ENCODE results near the gene KIF26B. TPM values are rescaled to one million over a fixed set of nuclear protein-coding genes. Genes with fewer than 3 reads are reported as not detected.
"Not testable (repeated sequence)": the region's sequence is repeated elsewhere in the genome, so short reads cannot be mapped to it uniquely, and the experiment has no call there.

Gene KIF26B
- total RNA-seq, 4 donors from 2014 or later, result 0.90 to 2.0 (median 1.5) TPM

DNA sequence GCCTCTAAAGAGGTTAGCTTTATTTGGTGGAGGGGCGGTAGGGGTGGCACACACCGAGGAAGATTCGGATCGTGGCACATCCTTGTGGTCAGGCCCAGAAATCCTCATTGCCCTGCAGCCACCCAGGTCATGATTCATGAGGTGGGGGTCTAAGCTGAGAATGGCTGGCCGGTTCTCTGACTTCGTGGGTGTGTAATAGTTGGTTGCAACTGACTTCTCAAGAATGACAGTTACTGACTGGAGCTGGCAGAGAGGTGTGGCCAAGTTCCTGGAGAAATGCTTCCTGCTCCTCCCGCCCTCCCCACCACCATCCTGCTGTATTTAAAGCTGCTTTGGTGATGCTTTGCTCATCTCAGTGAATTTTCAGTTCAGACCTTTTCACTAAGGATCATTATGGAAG lies 198.6 kb downstream of the KIF26B start:
- TF ChIP-seq, protein P1, sequence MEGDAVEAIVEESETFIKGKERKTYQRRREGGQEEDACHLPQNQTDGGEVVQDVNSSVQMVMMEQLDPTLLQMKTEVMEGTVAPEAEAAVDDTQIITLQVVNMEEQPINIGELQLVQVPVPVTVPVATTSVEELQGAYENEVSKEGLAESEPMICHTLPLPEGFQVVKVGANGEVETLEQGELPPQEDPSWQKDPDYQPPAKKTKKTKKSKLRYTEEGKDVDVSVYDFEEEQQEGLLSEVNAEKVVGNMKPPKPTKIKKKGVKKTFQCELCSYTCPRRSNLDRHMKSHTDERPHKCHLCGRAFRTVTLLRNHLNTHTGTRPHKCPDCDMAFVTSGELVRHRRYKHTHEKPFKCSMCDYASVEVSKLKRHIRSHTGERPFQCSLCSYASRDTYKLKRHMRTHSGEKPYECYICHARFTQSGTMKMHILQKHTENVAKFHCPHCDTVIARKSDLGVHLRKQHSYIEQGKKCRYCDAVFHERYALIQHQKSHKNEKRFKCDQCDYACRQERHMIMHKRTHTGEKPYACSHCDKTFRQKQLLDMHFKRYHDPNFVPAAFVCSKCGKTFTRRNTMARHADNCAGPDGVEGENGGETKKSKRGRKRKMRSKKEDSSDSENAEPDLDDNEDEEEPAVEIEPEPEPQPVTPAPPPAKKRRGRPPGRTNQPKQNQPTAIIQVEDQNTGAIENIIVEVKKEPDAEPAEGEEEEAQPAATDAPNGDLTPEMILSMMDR (IDR thresholded peaks at IDR 0.05), result no peak
- TF ChIP-seq EP300 (IDR thresholded peaks at IDR 0.05) (no peak), POLR2A (IDR thresholded peaks at IDR 0.05) (no peak)
- Histone ChIP-seq H3K4me1 (no peaks in the 10 kb centered on the region), H3K27ac (no peak overlapping the region), H3K27me3 (no peaks in the 10 kb centered on the region), H3K9me3 (peaks cover 0 to 3% (median 0%) of the 10 kb centered on the region in 4 donors), H3K4me3 (no peak overlapping the region), H3K36me3 (no peaks in the 10 kb centered on the region)
- WGBS, 2 donors, result 85 to 86% methylated on average over 6 to 7 of the region's 7 CpGs
- DNase-seq (ENCODE audit: low spot score in 2 of 2), result no peak

DNA sequence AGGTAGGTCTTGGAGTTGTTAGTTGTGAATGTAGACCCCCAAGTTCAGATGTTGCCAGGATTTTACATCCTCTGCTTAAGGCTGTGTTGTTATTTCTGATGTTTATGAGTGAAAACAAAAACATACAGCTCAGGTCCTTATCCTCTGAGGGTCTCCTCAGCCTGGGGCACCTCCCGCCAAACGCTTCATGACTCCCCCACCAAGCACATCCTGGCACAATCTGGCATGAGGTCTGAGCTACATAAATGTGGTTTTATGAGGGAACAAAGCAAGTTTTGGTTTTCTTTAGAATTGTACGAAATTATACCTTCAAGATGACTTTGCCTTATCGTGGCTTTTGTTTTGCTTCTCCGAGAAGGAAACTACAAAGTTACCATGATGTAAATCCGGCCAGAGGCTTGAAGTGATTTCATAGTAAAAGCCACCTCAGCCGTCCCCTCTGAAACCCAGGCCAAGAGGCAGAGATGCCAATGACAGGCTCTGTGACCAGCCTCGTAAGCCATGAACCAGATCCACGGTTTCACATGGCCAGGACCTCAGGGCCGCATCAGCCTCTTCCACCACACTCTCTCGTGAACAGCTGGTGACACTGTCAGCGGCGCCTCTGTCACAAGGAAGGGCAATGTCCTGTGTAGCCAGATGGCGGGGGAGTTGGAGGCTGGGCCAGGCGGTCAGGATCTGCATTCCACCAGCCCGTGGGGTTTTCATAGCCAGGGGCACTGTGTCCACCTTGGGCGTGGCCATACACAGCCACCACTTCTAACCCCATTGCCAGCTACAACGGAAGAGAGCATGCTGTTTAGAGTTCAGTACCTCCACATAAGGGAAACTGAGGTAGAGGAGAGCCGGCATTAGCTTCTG lies 199.4 kb downstream of the KIF26B start:
- Histone ChIP-seq H3K36me3 (no peaks in the 10 kb centered on the region), H3K27me3 (no peaks in the 10 kb centered on the region), H3K9me3 (no peaks in the 10 kb centered on the region), H3K27ac (no peak overlapping the region), H3K4me3 (no peak overlapping the region), H3K4me1 (no peaks in the 10 kb centered on the region)
- TF ChIP-seq, protein P1 (IDR thresholded peaks at IDR 0.05), result no peak
- TF ChIP-seq POLR2A (IDR thresholded peaks at IDR 0.05), result no peak
- TF ChIP-seq EP300 (IDR thresholded peaks at IDR 0.05), result no peak
- WGBS, 2 donors, result 89% methylated on average over 19 of the region's 19 CpGs
- DNase-seq (ENCODE audit: low spot score in 2 of 2), result no peak

DNA sequence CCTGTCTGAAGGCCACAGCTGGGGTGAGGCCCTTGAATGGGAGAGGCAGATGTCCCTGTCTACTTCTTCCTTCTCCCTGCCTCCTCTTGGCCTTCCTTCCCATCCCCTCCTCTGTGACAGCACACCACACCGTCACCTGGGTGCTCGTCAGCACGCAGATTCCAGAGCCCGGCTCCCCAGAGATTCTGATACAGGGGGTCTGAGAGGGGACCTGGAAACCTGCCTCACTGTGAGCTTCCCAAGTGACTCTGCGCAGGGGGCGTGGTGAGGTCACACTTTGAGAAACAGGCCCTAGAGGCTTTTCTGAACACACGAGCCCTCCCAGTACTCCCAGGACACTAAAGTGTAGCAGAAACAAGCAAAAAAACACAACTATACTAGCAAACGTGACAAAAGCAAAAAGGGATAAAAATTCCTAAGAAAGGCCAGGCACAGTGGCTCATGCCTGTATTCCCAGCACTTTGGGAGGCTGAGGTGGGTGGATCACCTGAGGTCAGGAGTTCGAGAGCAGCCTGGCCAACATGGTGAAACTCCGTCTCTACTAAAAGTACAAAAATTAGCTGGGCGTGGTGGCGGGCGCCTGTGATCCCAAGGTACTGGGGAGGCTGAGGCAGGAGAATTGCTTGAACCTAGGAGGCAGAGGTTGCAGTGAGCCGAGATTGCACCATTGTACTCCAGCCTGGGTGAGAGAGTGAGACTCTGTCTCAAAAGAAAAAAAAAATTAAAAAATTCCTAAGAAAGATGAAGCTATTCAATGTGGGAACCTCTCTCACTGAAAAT lies 201.3 kb downstream of the KIF26B start:
- H3K4me3 ChIP-seq, H3K36me3 ChIP-seq: not testable (repeated sequence)

DNA sequence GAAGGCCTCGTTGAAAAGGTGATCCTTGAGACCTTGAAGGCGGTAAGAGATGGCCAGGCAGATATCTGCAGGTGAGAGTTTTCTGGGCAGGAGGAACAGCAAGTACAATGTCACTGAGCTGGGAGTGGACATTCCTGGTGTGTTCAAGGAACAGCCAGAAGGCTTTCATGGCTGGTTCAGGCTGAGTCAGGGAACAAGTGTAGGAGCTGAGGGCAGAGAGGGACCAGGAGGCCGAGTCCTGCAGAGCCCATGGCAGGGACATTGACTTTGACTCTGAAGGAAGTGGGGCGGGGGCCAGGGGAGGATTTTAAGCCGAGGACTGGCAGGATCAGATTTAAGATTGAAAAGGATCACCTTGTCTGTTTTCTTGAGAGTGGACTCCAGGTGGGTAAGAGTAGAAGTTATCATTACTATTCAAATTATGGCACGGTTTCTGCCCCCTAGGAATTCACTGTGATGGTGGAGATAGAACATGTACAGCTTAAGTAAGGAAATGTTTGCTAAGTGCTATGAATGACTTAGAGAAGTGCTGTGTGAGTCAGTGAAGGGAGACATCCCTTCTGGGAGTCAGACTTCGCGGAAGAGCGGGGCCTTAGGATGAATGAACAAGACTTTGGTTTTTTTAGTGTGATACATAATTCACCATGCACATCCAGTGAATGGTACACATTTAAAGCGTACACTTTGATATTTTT lies 202.3 kb downstream of the KIF26B start:
- Histone ChIP-seq H3K9me3 (no peaks in the 10 kb centered on the region), H3K4me3 (no peak overlapping the region), H3K27me3 (no peaks in the 10 kb centered on the region), H3K4me1 (no peaks in the 10 kb centered on the region), H3K36me3 (no peaks in the 10 kb centered on the region), H3K27ac (no peak overlapping the region)
- DNase-seq (ENCODE audit: low spot score in 2 of 2), result no peak
- 84 to 88% methylated on average over 10 of the region's 10 CpGs for WGBS, 2 donors
- TF ChIP-seq EP300 (IDR thresholded peaks at IDR 0.05), result no peak
- no peak for TF ChIP-seq POLR2A (IDR thresholded peaks at IDR 0.05)
- TF ChIP-seq, protein P1 (IDR thresholded peaks at IDR 0.05), result no peak

More for the DNA sequence above, 201.3 kb downstream of the KIF26B start:
- H3K27ac ChIP-seq; H3K4me1 ChIP-seq; DNase-seq (ENCODE audit: low spot score in 2 of 2); H3K9me3 ChIP-seq; H3K27me3 ChIP-seq: not testable (repeated sequence)
- 83 to 91% methylated on average over 14 of the region's 14 CpGs for whole genome bisulfite sequencing, 2 donors

DNA sequence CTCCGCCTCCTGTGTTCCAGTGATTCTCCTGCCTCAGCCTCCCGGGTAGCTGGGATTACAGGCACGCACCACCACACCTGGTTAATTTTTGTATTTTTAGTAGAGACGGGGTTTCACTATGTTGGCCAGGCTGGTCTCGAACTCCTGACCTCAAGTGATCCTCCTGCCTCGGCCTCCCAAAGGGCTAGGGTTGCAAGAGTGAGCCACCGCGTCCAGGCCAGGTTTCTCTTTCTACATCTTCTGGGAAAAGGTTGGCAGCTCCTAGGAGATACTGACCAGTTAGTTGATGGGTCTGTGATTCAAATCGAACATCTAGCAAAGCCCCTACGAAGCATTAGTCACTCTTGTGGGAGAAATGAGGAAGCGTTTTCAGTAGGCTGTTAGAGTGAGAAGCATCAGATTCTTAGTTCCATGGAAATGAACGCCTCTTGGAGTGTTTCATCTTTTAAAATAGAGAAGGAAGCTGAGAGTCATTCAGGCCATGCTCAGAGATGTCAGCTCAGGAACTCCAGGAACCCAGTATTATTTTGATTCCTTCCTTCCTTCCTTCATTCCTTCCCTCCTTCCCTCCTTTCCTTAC lies 204.4 kb downstream of the KIF26B start:
- not testable (repeated sequence) for DNase-seq (ENCODE audit: low spot score in 2 of 2); H3K9me3 ChIP-seq; H3K4me1 ChIP-seq; H3K36me3 ChIP-seq; H3K27ac ChIP-seq; H3K4me3 ChIP-seq; H3K27me3 ChIP-seq
- WGBS, 2 donors, result 86 to 92% methylated on average over 12 of the region's 12 CpGs

All from tibial nerve (tissue), 4 donors.